ENCODE measurements around the gene MPC1.

MPC1 gene

GRCh38 chr6:166418691-166419143, 36.0 kb upstream of the MPC1 start:
- H3K36me3 ChIP-seq (ENCODE audit: control insufficient read depth in 5 of 5, insufficient read depth in 5 of 5, low read length in 5 of 5), result peaks cover 0 to 83% (median 42%) of the 10 kb centered on the region in 5 donors
- no peaks in the 10 kb centered on the region for H3K9me3 ChIP-seq (ENCODE audit: control insufficient read depth in 5 of 5, low read length in 5 of 5)
- no peak overlapping the region for H3K9ac ChIP-seq (ENCODE audit: low read length in 5 of 5)
- H3K27ac ChIP-seq (ENCODE audit: low read depth, low read length), result no peak overlapping the region
- no peak overlapping the region for H3K4me3 ChIP-seq (ENCODE audit: low read depth in 1 of 5, low read length in 5 of 5)
- peaks cover 0 to 4% (median 0%) of the 10 kb centered on the region in 5 donors for H3K4me1 ChIP-seq (ENCODE audit: control insufficient read depth in 5 of 5, insufficient read depth in 5 of 5, low read length in 5 of 5)
- H3K27me3 ChIP-seq (ENCODE audit: control insufficient read depth in 5 of 5, insufficient read depth in 4 of 5, low read length in 5 of 5), result no peaks in the 10 kb centered on the region

GRCh38 chr6:166417285-166417691, 34.5 kb upstream of the MPC1 start:
- Histone ChIP-seq H3K4me3 (ENCODE audit: low read depth in 1 of 5, low read length in 5 of 5) (no peak overlapping the region), H3K27ac (ENCODE audit: low read depth, low read length) (no peak overlapping the region), H3K9ac (ENCODE audit: low read length in 5 of 5) (no peak overlapping the region), H3K9me3 (ENCODE audit: control insufficient read depth in 5 of 5, low read length in 5 of 5) (no peaks in the 10 kb centered on the region), H3K36me3 (ENCODE audit: control insufficient read depth in 5 of 5, insufficient read depth in 5 of 5, low read length in 5 of 5) (peaks cover 0 to 83% (median 39%) of the 10 kb centered on the region in 5 donors), H3K27me3 (ENCODE audit: control insufficient read depth in 5 of 5, insufficient read depth in 4 of 5, low read length in 5 of 5) (no peaks in the 10 kb centered on the region), H3K4me1 (ENCODE audit: control insufficient read depth in 5 of 5, insufficient read depth in 5 of 5, low read length in 5 of 5) (peaks cover 0 to 4% (median 0%) of the 10 kb centered on the region in 5 donors)

GRCh38 chr6:166415833-166416347, 33.1 kb upstream of the MPC1 start:
- no peak overlapping the region for H3K9ac ChIP-seq (ENCODE audit: low read length in 5 of 5)
- peaks cover 0 to 86% (median 41%) of the 10 kb centered on the region in 5 donors for H3K36me3 ChIP-seq (ENCODE audit: control insufficient read depth in 5 of 5, insufficient read depth in 5 of 5, low read length in 5 of 5)
- H3K4me1 ChIP-seq (ENCODE audit: control insufficient read depth in 5 of 5, insufficient read depth in 5 of 5, low read length in 5 of 5), result peaks cover 0 to 4% (median 0%) of the 10 kb centered on the region in 5 donors
- no peak overlapping the region for H3K4me3 ChIP-seq (ENCODE audit: low read depth in 1 of 5, low read length in 5 of 5)
- no peak overlapping the region for H3K27ac ChIP-seq (ENCODE audit: low read depth, low read length)
- H3K27me3 ChIP-seq (ENCODE audit: control insufficient read depth in 5 of 5, insufficient read depth in 4 of 5, low read length in 5 of 5), result no peaks in the 10 kb centered on the region
- H3K9me3 ChIP-seq (ENCODE audit: control insufficient read depth in 5 of 5, low read length in 5 of 5), result no peaks in the 10 kb centered on the region

GRCh38 chr6:166415306-166415705, 32.6 kb upstream of the MPC1 start:
- Histone ChIP-seq H3K27ac (ENCODE audit: low read depth, low read length) (no peak overlapping the region), H3K27me3 (ENCODE audit: control insufficient read depth in 5 of 5, insufficient read depth in 4 of 5, low read length in 5 of 5) (no peaks in the 10 kb centered on the region), H3K36me3 (ENCODE audit: control insufficient read depth in 5 of 5, insufficient read depth in 5 of 5, low read length in 5 of 5) (peaks cover 0 to 80% (median 41%) of the 10 kb centered on the region in 5 donors), H3K9me3 (ENCODE audit: control insufficient read depth in 5 of 5, low read length in 5 of 5) (no peaks in the 10 kb centered on the region), H3K9ac (ENCODE audit: low read length in 5 of 5) (no peak overlapping the region), H3K4me3 (ENCODE audit: low read depth in 1 of 5, low read length in 5 of 5) (no peak overlapping the region), H3K4me1 (ENCODE audit: control insufficient read depth in 5 of 5, insufficient read depth in 5 of 5, low read length in 5 of 5) (peaks cover 0 to 3% (median 0%) of the 10 kb centered on the region in 5 donors)

GRCh38 chr6:166413491-166413951, 30.8 kb upstream of the MPC1 start:
- no peaks in the 10 kb centered on the region for H3K4me1 ChIP-seq (ENCODE audit: control insufficient read depth in 5 of 5, insufficient read depth in 5 of 5, low read length in 5 of 5)
- H3K9ac ChIP-seq (ENCODE audit: low read length in 5 of 5), result no peak overlapping the region
- H3K36me3 ChIP-seq (ENCODE audit: control insufficient read depth in 5 of 5, insufficient read depth in 5 of 5, low read length in 5 of 5), result peaks cover 0 to 69% (median 32%) of the 10 kb centered on the region in 5 donors
- H3K27me3 ChIP-seq (ENCODE audit: control insufficient read depth in 5 of 5, insufficient read depth in 4 of 5, low read length in 5 of 5), result no peaks in the 10 kb centered on the region
- H3K9me3 ChIP-seq (ENCODE audit: control insufficient read depth in 5 of 5, low read length in 5 of 5), result no peaks in the 10 kb centered on the region
- H3K27ac ChIP-seq (ENCODE audit: low read depth, low read length), result no peak overlapping the region
- no peak overlapping the region for H3K4me3 ChIP-seq (ENCODE audit: low read depth in 1 of 5, low read length in 5 of 5)

GRCh38 chr6:166412911-166413384, 30.2 kb upstream of the MPC1 start:
- Histone ChIP-seq H3K36me3 (ENCODE audit: control insufficient read depth in 5 of 5, insufficient read depth in 5 of 5, low read length in 5 of 5) (peaks cover 0 to 65% (median 28%) of the 10 kb centered on the region in 5 donors), H3K9ac (ENCODE audit: low read length in 5 of 5) (no peak overlapping the region), H3K4me3 (ENCODE audit: low read depth in 1 of 5, low read length in 5 of 5) (no peak overlapping the region), H3K9me3 (ENCODE audit: control insufficient read depth in 5 of 5, low read length in 5 of 5) (no peaks in the 10 kb centered on the region), H3K27ac (ENCODE audit: low read depth, low read length) (no peak overlapping the region), H3K4me1 (ENCODE audit: control insufficient read depth in 5 of 5, insufficient read depth in 5 of 5, low read length in 5 of 5) (no peaks in the 10 kb centered on the region), H3K27me3 (ENCODE audit: control insufficient read depth in 5 of 5, insufficient read depth in 4 of 5, low read length in 5 of 5) (no peaks in the 10 kb centered on the region)

GRCh38 chr6:166412156-166412910, 29.6 kb upstream of the MPC1 start:
- no peaks in the 10 kb centered on the region for H3K9me3 ChIP-seq (ENCODE audit: control insufficient read depth in 5 of 5, low read length in 5 of 5)
- H3K4me3 ChIP-seq (ENCODE audit: low read depth in 1 of 5, low read length in 5 of 5), result no peak overlapping the region
- no peak overlapping the region for H3K9ac ChIP-seq (ENCODE audit: low read length in 5 of 5)
- H3K4me1 ChIP-seq (ENCODE audit: control insufficient read depth in 5 of 5, insufficient read depth in 5 of 5, low read length in 5 of 5), result no peaks in the 10 kb centered on the region
- H3K27me3 ChIP-seq (ENCODE audit: control insufficient read depth in 5 of 5, insufficient read depth in 4 of 5, low read length in 5 of 5), result peaks cover 0 to 3% (median 0%) of the 10 kb centered on the region in 5 donors
- no peak overlapping the region for H3K27ac ChIP-seq (ENCODE audit: low read depth, low read length)
- peaks cover 0 to 61% (median 26%) of the 10 kb centered on the region in 5 donors for H3K36me3 ChIP-seq (ENCODE audit: control insufficient read depth in 5 of 5, insufficient read depth in 5 of 5, low read length in 5 of 5)

- Histone ChIP-seq H3K36me3 (ENCODE audit: control insufficient read depth in 5 of 5, insufficient read depth in 5 of 5, low read length in 5 of 5) (peaks cover 0 to 56% (median 22%) of the 10 kb centered on the region in 5 donors), H3K9me3 (ENCODE audit: control insufficient read depth in 5 of 5, low read length in 5 of 5) (no peaks in the 10 kb centered on the region), H3K4me3 (ENCODE audit: low read depth in 1 of 5, low read length in 5 of 5) (no peak overlapping the region), H3K27me3 (ENCODE audit: control insufficient read depth in 5 of 5, insufficient read depth in 4 of 5, low read length in 5 of 5) (peaks cover 0 to 6% (median 0%) of the 10 kb centered on the region in 5 donors), H3K27ac (ENCODE audit: low read depth, low read length) (no peak overlapping the region), H3K4me1 (ENCODE audit: control insufficient read depth in 5 of 5, insufficient read depth in 5 of 5, low read length in 5 of 5) (no peaks in the 10 kb centered on the region), H3K9ac (ENCODE audit: low read length in 5 of 5) (no peak overlapping the region)
These were observed 29.0 kb upstream of the MPC1 start for GRCh38 chr6:166411721-166412151.

- Histone ChIP-seq H3K9me3 (ENCODE audit: control insufficient read depth in 5 of 5, low read length in 5 of 5) (no peaks in the 10 kb centered on the region), H3K4me1 (ENCODE audit: control insufficient read depth in 5 of 5, insufficient read depth in 5 of 5, low read length in 5 of 5) (no peaks in the 10 kb centered on the region), H3K4me3 (ENCODE audit: low read depth in 1 of 5, low read length in 5 of 5) (no peak overlapping the region), H3K36me3 (ENCODE audit: control insufficient read depth in 5 of 5, insufficient read depth in 5 of 5, low read length in 5 of 5) (peaks cover 0 to 52% (median 22%) of the 10 kb centered on the region in 5 donors), H3K9ac (ENCODE audit: low read length in 5 of 5) (no peak overlapping the region), H3K27ac (ENCODE audit: low read depth, low read length) (no peak overlapping the region), H3K27me3 (ENCODE audit: control insufficient read depth in 5 of 5, insufficient read depth in 4 of 5, low read length in 5 of 5) (peaks cover 0 to 9% (median 1%) of the 10 kb centered on the region in 5 donors)
These were observed 28.5 kb upstream of the MPC1 start for GRCh38 chr6:166411271-166411670.

GRCh38 chr6:166410426-166410935, 27.7 kb upstream of the MPC1 start:
- no peaks in the 10 kb centered on the region for H3K4me1 ChIP-seq (ENCODE audit: control insufficient read depth in 5 of 5, insufficient read depth in 5 of 5, low read length in 5 of 5)
- no peak overlapping the region for H3K4me3 ChIP-seq (ENCODE audit: low read depth in 1 of 5, low read length in 5 of 5)
- H3K9ac ChIP-seq (ENCODE audit: low read length in 5 of 5), result no peak overlapping the region
- peaks cover 0 to 14% (median 3%) of the 10 kb centered on the region in 5 donors for H3K27me3 ChIP-seq (ENCODE audit: control insufficient read depth in 5 of 5, insufficient read depth in 4 of 5, low read length in 5 of 5)
- H3K27ac ChIP-seq (ENCODE audit: low read depth, low read length), result no peak overlapping the region
- H3K36me3 ChIP-seq (ENCODE audit: control insufficient read depth in 5 of 5, insufficient read depth in 5 of 5, low read length in 5 of 5), result peaks cover 0 to 48% (median 22%) of the 10 kb centered on the region in 5 donors
- H3K9me3 ChIP-seq (ENCODE audit: control insufficient read depth in 5 of 5, low read length in 5 of 5), result no peaks in the 10 kb centered on the region

Measured in subcutaneous abdominal adipose tissue (tissue), 5 donors.